Measurements from ENCODE around the gene IRX2. TPM values are rescaled to one million over a fixed set of nuclear protein-coding genes. Genes with fewer than 3 reads are reported as not detected.

IRX2 gene
- total RNA-seq, 4 donors from 2014 or later = 24.3 to 41.1 (median 32.7) TPM

- Histone ChIP-seq H3K4me3 (no peak overlapping the region), H3K27ac (no peak overlapping the region), H3K4me1 (no peaks in the 10 kb centered on the region), H3K9me3 (no peaks in the 10 kb centered on the region), H3K27me3 (no peaks in the 10 kb centered on the region), H3K36me3 (no peaks in the 10 kb centered on the region)
- no peak for DNase-seq (ENCODE audit: low spot score in 2 of 2)
- 88% methylated on average over 5 of the region's 5 CpGs for WGBS
- TF ChIP-seq POLR2A (IDR thresholded peaks at IDR 0.05) (no peak), CTCF (IDR thresholded peaks at IDR 0.05) (no peak), POLR2AphosphoS5 (IDR thresholded peaks at IDR 0.05) (no peak), EP300 (IDR thresholded peaks at IDR 0.05) (no peak)
Measured at GRCh38 chr5:2724831-2725230, 26.6 kb downstream of the IRX2 start.

GRCh38 chr5:2724031-2724581 lies 27.4 kb downstream of the IRX2 start:
- 93% methylated on average over 10 of the region's 12 CpGs for WGBS
- TF ChIP-seq POLR2AphosphoS5 (IDR thresholded peaks at IDR 0.05) (no peak), POLR2A (IDR thresholded peaks at IDR 0.05) (no peak), EP300 (IDR thresholded peaks at IDR 0.05) (no peak), CTCF (IDR thresholded peaks at IDR 0.05) (no peak)
- Histone ChIP-seq H3K4me1 (no peaks in the 10 kb centered on the region), H3K4me3 (no peak overlapping the region), H3K9me3 (no peaks in the 10 kb centered on the region), H3K36me3 (no peaks in the 10 kb centered on the region), H3K27ac (no peak overlapping the region), H3K27me3 (no peaks in the 10 kb centered on the region)
- no peak for DNase-seq (ENCODE audit: low spot score in 2 of 2)

- no peak for TF ChIP-seq POLR2AphosphoS5 (IDR thresholded peaks at IDR 0.05)
- TF ChIP-seq EP300 (IDR thresholded peaks at IDR 0.05) = no peak
- no peak for TF ChIP-seq POLR2A (IDR thresholded peaks at IDR 0.05)
- no peak for TF ChIP-seq CTCF (IDR thresholded peaks at IDR 0.05)
- Histone ChIP-seq H3K4me3 (no peak overlapping the region), H3K4me1 (no peaks in the 10 kb centered on the region), H3K27ac (no peak overlapping the region), H3K36me3 (no peaks in the 10 kb centered on the region), H3K27me3 (no peaks in the 10 kb centered on the region), H3K9me3 (no peaks in the 10 kb centered on the region)
- no peak for DNase-seq (ENCODE audit: low spot score in 2 of 2)
- 88% methylated on average over 7 of the region's 7 CpGs for WGBS
Measured at GRCh38 chr5:2722901-2723300, 28.6 kb downstream of the IRX2 start.

GRCh38 chr5:2721385-2722138 lies 29.9 kb downstream of the IRX2 start:
- H3K9me3 ChIP-seq = no peaks in the 10 kb centered on the region
- H3K4me1 ChIP-seq = no peaks in the 10 kb centered on the region
- H3K4me3 ChIP-seq = no peak overlapping the region
- no peaks in the 10 kb centered on the region for H3K27me3 ChIP-seq
- no peak for TF ChIP-seq CTCF (IDR thresholded peaks at IDR 0.05)
- no peak for TF ChIP-seq POLR2A (IDR thresholded peaks at IDR 0.05)
- TF ChIP-seq EP300 (IDR thresholded peaks at IDR 0.05) = no peak
- no peak for TF ChIP-seq POLR2AphosphoS5 (IDR thresholded peaks at IDR 0.05)
- no peaks in the 10 kb centered on the region for H3K36me3 ChIP-seq
- DNase-seq (ENCODE audit: low spot score in 2 of 2) = no peak
- H3K27ac ChIP-seq = no peak overlapping the region
- 72% methylated on average over 7 of the region's 7 CpGs for WGBS

DNA sequence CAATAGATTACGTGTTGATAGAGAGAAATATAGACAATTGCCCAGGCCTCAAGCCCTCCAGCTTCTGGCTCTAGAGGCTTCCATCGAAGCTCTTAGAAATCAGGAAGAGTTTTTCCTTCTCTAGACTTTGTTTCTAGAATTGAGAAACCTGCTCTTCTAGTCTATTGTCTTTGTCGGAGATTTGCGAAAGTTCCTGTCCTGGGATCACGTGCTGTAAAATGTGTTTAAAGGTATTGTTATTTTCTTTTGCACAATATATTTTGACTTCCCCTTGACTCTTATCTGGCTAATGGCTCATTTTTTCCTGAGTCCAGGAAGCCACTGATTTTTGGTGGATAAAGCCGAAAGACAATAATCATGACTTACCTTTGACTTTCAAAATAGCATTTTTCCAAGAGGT lies 32.1 kb downstream of the IRX2 start:
- Histone ChIP-seq H3K27me3 (no peaks in the 10 kb centered on the region), H3K9me3 (no peaks in the 10 kb centered on the region), H3K4me3 (no peak overlapping the region), H3K27ac (no peak overlapping the region), H3K36me3 (no peaks in the 10 kb centered on the region), H3K4me1 (no peaks in the 10 kb centered on the region)
- TF ChIP-seq CTCF (IDR thresholded peaks at IDR 0.05) (no peak), POLR2A (IDR thresholded peaks at IDR 0.05) (no peak), POLR2AphosphoS5 (IDR thresholded peaks at IDR 0.05) (no peak), EP300 (IDR thresholded peaks at IDR 0.05) (no peak)
- DNase-seq (ENCODE audit: low spot score in 2 of 2) = no peak
- WGBS = 84% methylated on average over 6 of the region's 6 CpGs

All from suprapubic skin (tissue), 4 donors.